Motor neuron (in vitro differentiated cells): ENCODE measurements around the gene OR2B2. TPM values are rescaled to one million over a fixed set of nuclear protein-coding genes. Genes with fewer than 3 reads are reported as not detected.

Experiments
- ATAC-seq, 8 experiments: fragments of 200-7000 bp; cut with Tn5 transposase; replicated peaks in 6 of 8; 2 replicates each; pipeline ENCODE4 v1.8.0; 2021; ENCODE audit warnings: mild to moderate bottlenecking in 8 of 8, moderate library complexity in 8 of 8
- H3K27ac ChIP-seq, 2 donors: fragments of 250-450 bp; sonication (Bioruptor Pico); 2 replicates each; pipeline ENCODE4 v1.9.0; 2021; ENCODE audit warnings: antibody characterized with exemption in 2 of 2, mild to moderate bottlenecking in 2 of 2, moderate library complexity in 1 of 2
- H3K4me1 ChIP-seq, 2 donors: fragments of 250-450 bp; sonication (Bioruptor Pico); replicated peaks in 1 of 2; 2 replicates each; pipeline ENCODE4 v1.6.1; 2021; ENCODE audit warnings: antibody characterized with exemption in 2 of 2, mild to moderate bottlenecking in 2 of 2, moderate library complexity in 1 of 2
- H3K4me3 ChIP-seq, 5 donors: fragments of 250-450 bp; sonication (Bioruptor Pico); 2 replicates each; pipeline ENCODE4 v1.9.0; 2021; ENCODE audit warnings: antibody characterized with exemption in 5 of 5, mild to moderate bottlenecking in 5 of 5, moderate library complexity in 4 of 5
- WGBS, 10 experiments: fragments of 450-650 bp; shearing (Covaris generic); methylation state at CpG; one replicate each; pipeline ENCODE4 v1.0.0; 2022; 5-methylcytosine and 5-hydroxymethylcytosine counted together
- in situ Hi-C, 9 experiments: fragments of 400-800 bp; cut with MboI; loops; one replicate each; pipeline ENCODE4 v1.15.0; 2021; ENCODE audit warnings: low sequenced_read_pairs in 9 of 9, low pct_unique_long_range_greater_than_20kb in 2 of 9; ENCODE audit not compliant: unreplicated experiment in 9 of 9
- total RNA-seq, 8 experiments: library from RNA; unstranded; fragments of 300-600 nt; gene quantifications; 2 replicates each; pipeline versions ENCODE4 v1.2.3 to v1.2.4, GENCODE V29; 2022

OR2B2 gene
- total RNA-seq, 8 experiments from 2014 or later = 0.17 to 0.76 (median 0.36) TPM; not detected in 4

DNA sequence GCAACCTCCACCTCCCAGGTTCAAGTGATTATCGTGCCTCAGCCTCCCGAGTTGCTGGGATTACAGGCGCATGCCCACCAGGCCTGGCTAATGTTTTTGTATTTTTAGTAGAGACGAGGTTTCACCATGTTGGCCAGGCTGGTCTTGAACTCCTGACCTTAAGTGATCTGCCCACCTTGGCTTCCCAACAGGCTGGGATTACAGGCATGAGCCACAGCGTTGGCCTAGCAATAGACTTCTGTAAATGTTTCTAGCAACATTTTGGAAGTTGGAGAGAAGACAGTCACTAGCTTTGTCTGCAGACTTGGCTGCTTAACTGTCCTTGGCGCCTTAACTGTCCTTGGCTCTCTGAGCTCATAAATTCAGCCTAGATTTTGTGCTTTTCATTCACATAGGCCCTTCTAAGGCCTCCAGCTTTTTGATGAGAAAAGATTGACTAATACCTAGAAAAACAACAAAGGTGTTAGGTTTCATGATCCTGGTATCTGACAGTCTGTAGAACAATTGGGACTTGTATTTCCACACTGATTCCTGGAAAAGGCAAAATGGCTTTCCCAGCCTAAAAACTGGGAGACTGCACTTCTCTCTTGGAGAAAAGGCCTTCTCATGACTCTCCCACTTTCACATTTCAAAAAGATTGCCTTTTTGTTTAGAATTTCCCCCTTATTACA lies 49.7 kb downstream of the OR2B2 start:
- Histone ChIP-seq H3K27ac (no peak overlapping the region), H3K4me1 (peaks cover 3 to 6% of the 10 kb centered on the region in 2 donors), H3K4me3 (no peak overlapping the region)
- in situ Hi-C loops = loop anchor here in 1 of 9 experiments (25.0 kb wide), 1 partner anchor 1825 kb away; a partner anchor contains a TSS
- 40 to 100% (median 90%) methylated on average over 1 to 5 of the region's 6 CpGs; no CpG with 5 or more reads in 1 of the 10 experiments for WGBS, 10 experiments
- ATAC-seq = no peak

DNA sequence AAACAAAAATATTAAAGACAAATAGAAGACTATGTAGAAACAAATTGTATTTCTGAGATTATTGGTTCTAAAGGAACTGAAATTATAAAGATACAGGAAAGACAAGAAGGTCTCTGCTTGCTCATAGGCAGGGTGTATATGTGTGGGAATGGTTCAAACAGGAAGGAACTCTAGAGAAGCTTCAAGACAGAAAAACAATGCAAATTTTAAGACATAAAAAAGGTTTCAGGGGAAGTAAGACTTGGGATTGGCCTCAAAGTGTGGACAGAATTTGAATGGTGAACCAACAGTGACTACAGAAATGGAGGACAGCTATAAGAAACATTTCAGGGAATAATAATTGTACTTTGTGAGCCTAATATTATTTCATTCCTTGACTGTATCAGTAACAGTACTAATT lies 50.3 kb downstream of the OR2B2 start:
- in situ Hi-C loops = loop anchor here in 1 of 9 experiments (25.0 kb wide), 1 partner anchor 1825 kb away; a partner anchor contains a TSS
- no peak for ATAC-seq
- Histone ChIP-seq H3K27ac (no peak overlapping the region), H3K4me3 (no peak overlapping the region), H3K4me1 (peaks cover 3 to 5% of the 10 kb centered on the region in 2 donors)

DNA sequence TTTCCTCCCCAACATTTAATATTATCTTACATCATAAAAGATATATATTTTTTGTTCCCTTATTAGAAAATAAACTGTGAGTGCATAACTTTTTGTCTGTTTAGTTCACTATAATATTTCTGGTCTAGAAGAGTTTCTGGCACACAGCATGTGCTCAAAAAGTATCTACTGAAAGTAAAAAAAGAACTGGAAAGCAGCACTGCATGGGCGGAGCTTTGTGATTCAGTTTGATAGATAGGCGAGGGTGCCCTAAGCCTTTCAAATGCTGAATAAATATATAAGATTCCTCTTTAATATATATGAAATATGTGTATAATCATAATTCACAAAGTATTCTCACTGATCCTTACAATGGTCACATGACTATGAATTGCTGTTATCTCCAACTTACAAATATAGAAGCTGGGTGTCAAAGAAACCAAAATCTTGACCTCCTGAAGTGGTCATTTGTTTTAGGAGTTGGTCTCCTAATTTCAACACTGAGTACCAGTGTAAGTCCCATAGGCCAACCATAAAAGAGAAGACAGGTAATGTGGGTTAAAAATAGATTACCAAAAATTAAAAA lies 50.8 kb downstream of the OR2B2 start:
- no peak overlapping the region for H3K4me3 ChIP-seq
- 71 to 100% (median 95%) methylated on average over 1 to 2 of the region's 2 CpGs; no CpG with 5 or more reads in 3 of the 10 experiments for WGBS, 10 experiments
- in situ Hi-C loops = loop anchor here in 1 of 9 experiments (25.0 kb wide), 1 partner anchor 1824 kb away; a partner anchor contains a TSS
- H3K27ac ChIP-seq = no peak overlapping the region
- peaks cover under 1 to 3% of the 10 kb centered on the region in 2 donors for H3K4me1 ChIP-seq
- no peak for ATAC-seq

Other genes starting within 250 kb of the OR2B2 start
- under 1 TPM in 3 of 8 experiments, not detected in 5; 0.29 to 0.81 (median 0.33) TPM for gene OR2B6, start 44.8 kb upstream of the OR2B2 start, total RNA-seq
- gene ZNF165, start 168.2 kb upstream of the OR2B2 start, total RNA-seq = 1 to 10 TPM in 1 of 8 experiments, under 1 TPM in 7; 0.56 to 2.1 (median 0.79) TPM
- 10 to 100 TPM in 3 of 8 experiments, 1 to 10 TPM in 5; 1.6 to 19.7 (median 9.0) TPM for gene ZSCAN16, start 212.2 kb upstream of the OR2B2 start, total RNA-seq
- gene ZKSCAN8, start 229.5 kb upstream of the OR2B2 start, total RNA-seq = 10 to 100 TPM; 12.9 to 41.1 (median 27.1) TPM